ENCODE measurements around the gene CPD.

DNA sequence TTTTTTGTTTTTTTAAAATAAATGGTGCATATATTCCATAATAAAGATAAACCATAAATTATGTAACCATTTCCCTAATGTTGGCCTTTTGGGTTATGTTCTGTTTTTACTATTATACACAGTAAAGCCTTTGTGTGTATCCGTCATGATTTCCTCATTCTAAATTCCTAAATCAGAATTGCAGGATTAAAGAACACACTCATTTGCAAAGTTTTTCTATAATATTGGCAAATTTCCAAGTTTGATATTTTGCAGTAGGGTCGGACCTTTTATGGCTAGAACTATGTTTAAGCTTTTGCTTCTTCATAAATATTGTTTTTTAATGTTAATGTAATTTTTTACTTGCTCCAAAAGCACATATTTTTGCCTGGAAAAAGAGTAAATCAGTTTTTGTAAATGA, 115.1 kb downstream of the CPD start:
- TF ChIP-seq POLR2A (IDR thresholded peaks at IDR 0.05; ENCODE audit: low read depth, low read length) (no peak), POLR2AphosphoS5 (IDR thresholded peaks at IDR 0.05; ENCODE audit: low read depth, low read length) (no peak)
